MCF 10A (cell line): ENCODE measurements around the gene WDR7. TPM values are rescaled to one million over a fixed set of nuclear protein-coding genes. Genes with fewer than 3 reads are reported as not detected.

ENCODE experiments used
- BruUV-seq: library from RNA; stranded (reverse); fragments of 400-500 nt; replicated peaks from 2 replicates; lab custom pipeline; 2021; lab: Mats Ljungman, UMichigan
- CTCF ChIA-PET: fragments of 300-600 bp; sonication (Branson Sonifier 250); formaldehyde crosslinking; extraction: SDS; loops from one replicate; lab custom pipeline; 2021; ENCODE audit warnings: antibody characterized with exemption, inconsistent platforms; lab: Yijun Ruan, JAX
- POLR2A ChIA-PET: fragments of 300-600, 350-650 bp; sonication (Branson Sonifier 250); formaldehyde crosslinking; extraction: SDS; loops from one replicate; lab custom pipeline; 2020; ENCODE audit warnings: antibody characterized with exemption, inconsistent platforms; lab: Yijun Ruan, JAX
- DNase-seq: peaks from one replicate; pipeline ENCODE4 v3.0.0-alpha.2; 2018; ENCODE audit not compliant: unreplicated experiment
- H3K27ac Mint-ChIP-seq: one replicate; pipeline ENCODE4 v1.8.0; 2022; ENCODE audit warnings: mild to moderate bottlenecking, low read depth, mixed read lengths; ENCODE audit not compliant: unreplicated experiment
- H3K27me3 Mint-ChIP-seq: one replicate; pipeline ENCODE4 v1.8.0; 2022; ENCODE audit warnings: mixed read lengths; ENCODE audit not compliant: insufficient read depth, unreplicated experiment
- H3K36me3 Mint-ChIP-seq: one replicate; pipeline ENCODE4 v1.8.0; 2022; ENCODE audit warnings: mild to moderate bottlenecking, moderate library complexity, mixed read lengths; ENCODE audit not compliant: insufficient read depth, unreplicated experiment
- H3K4me1 Mint-ChIP-seq: one replicate; pipeline ENCODE4 v1.8.0; 2022; ENCODE audit warnings: mixed read lengths; ENCODE audit not compliant: insufficient read depth, unreplicated experiment
- H3K4me3 Mint-ChIP-seq: one replicate; pipeline ENCODE4 v1.8.0; 2022; ENCODE audit warnings: mild to moderate bottlenecking, moderate library complexity, mixed read lengths; ENCODE audit not compliant: unreplicated experiment
- H3K9me3 Mint-ChIP-seq: one replicate; pipeline ENCODE4 v1.8.0; 2022; ENCODE audit warnings: mixed read lengths; ENCODE audit not compliant: unreplicated experiment
- CTCF ChIP-seq: fragments of 200-600 bp; IDR thresholded peaks from one replicate; pipeline ENCODE4 v1.8.0; 2022; ENCODE audit warnings: antibody characterized with exemption, mild to moderate bottlenecking; ENCODE audit not compliant: unreplicated experiment
- intact Hi-C: fragments of 100-400 bp; cut with micrococcal nuclease; formaldehyde crosslinking; loops from 2 replicates; pipeline ENCODE4 v1.14.1; 2022
- total RNA-seq: library from RNA; stranded (reverse); gene quantifications from 2 replicates; pipeline ENCODE4 v1.2.3, GENCODE V29; 2022

WDR7 gene
- total RNA-seq, 1 experiment from 2014 or later, result 12.6 TPM

GRCh38 chr18:57062844-57063243, 411.7 kb downstream of the WDR7 start:
- CTCF ChIA-PET, result interaction anchor here (0.7 kb wide), 1 partner anchor 10 kb away, joined by 3 read pairs; no protein-coding TSS in a partner anchor
- DNase-seq, result no peak
- no TSS peak for BruUV-seq
- Mint-ChIP-seq H3K9me3 (no peaks in the 10 kb centered on the region), H3K36me3 (no peaks in the 10 kb centered on the region), H3K27ac (no peak overlapping the region), H3K4me1 (no peaks in the 10 kb centered on the region), H3K27me3 (no peaks in the 10 kb centered on the region), H3K4me3 (no peak overlapping the region)
- no peak for TF ChIP-seq CTCF
- POLR2A ChIA-PET, result no interaction called here
- intact Hi-C loops, result no loop called here

GRCh38 chr18:57063601-57064103, 412.5 kb downstream of the WDR7 start:
- intact Hi-C loops, result no loop called here
- CTCF ChIA-PET, result interaction anchor here (0.5 to 0.7 kb wide), 2 partner anchors 11 to 501 kb away, joined by 3 to 4 read pairs; no protein-coding TSS in a partner anchor
- no TSS peak for BruUV-seq

GRCh38 chr18:57073501-57074187, 422.5 kb downstream of the WDR7 start:
- ChIA-PET POLR2A (interaction anchor here (0.7 kb wide), 1 partner anchor 205 kb away, joined by 3 read pairs; no protein-coding TSS in a partner anchor), CTCF (interaction anchor here (0.6 kb wide), 1 partner anchor 11 kb away, joined by 3 read pairs; no protein-coding TSS in a partner anchor)
- TF ChIP-seq CTCF, result no peak
- DNase-seq, result no peak
- H3K9me3 Mint-ChIP-seq, result no peaks in the 10 kb centered on the region
- H3K4me1 Mint-ChIP-seq, result no peaks in the 10 kb centered on the region
- no peak overlapping the region for H3K4me3 Mint-ChIP-seq
- no TSS peak for BruUV-seq
- intact Hi-C loops, result no loop called here
- H3K27me3 Mint-ChIP-seq, result no peaks in the 10 kb centered on the region
- no peaks in the 10 kb centered on the region for H3K36me3 Mint-ChIP-seq
- H3K27ac Mint-ChIP-seq, result no peak overlapping the region

More at GRCh38 chr18:57063601-57064103, 412.5 kb downstream of the WDR7 start:
- Mint-ChIP-seq H3K27ac (no peak overlapping the region), H3K4me3 (no peak overlapping the region), H3K9me3 (no peaks in the 10 kb centered on the region), H3K36me3 (no peaks in the 10 kb centered on the region), H3K27me3 (no peaks in the 10 kb centered on the region), H3K4me1 (no peaks in the 10 kb centered on the region)
- no peak for TF ChIP-seq CTCF
- POLR2A ChIA-PET, result no interaction called here
- no peak for DNase-seq

- no peak for TF ChIP-seq CTCF
- Mint-ChIP-seq H3K4me3 (no peak overlapping the region), H3K4me1 (no peaks in the 10 kb centered on the region), H3K27me3 (no peaks in the 10 kb centered on the region), H3K36me3 (no peaks in the 10 kb centered on the region), H3K27ac (no peak overlapping the region), H3K9me3 (no peaks in the 10 kb centered on the region)
- ChIA-PET CTCF (no interaction called here), POLR2A (no interaction called here)
- no TSS peak for BruUV-seq
- intact Hi-C loops, result no loop called here
- no peak for DNase-seq
Measured at GRCh38 chr18:57075716-57076400, 424.7 kb downstream of the WDR7 start.
